GM12878 (cell line): ENCODE data around the gene SLC10A1. TPM values are rescaled to one million over a fixed set of nuclear protein-coding genes. Genes with fewer than 3 reads are reported as not detected.

ENCODE experiments used
- ATAC-seq: fragments of 200-7000 bp; cut with Tn5 transposase; 3 replicates; pipeline ENCODE4 v1.9.1; 2020; ENCODE audit warnings: mild to moderate bottlenecking, moderate library complexity
- BruUV-seq: library from RNA; stranded (reverse); fragments of 400-500 nt; replicated peaks from 2 replicates; lab custom pipeline; 2021; lab: Mats Ljungman, UMichigan
- CTCF ChIA-PET: fragments of 300-600 bp; sonication (Branson Sonifier 250); formaldehyde crosslinking; extraction: SDS; loops from one replicate; lab custom pipeline; 2021; ENCODE audit warnings: inconsistent platforms; lab: Yijun Ruan, JAX
- POLR2A ChIA-PET: fragments of 350-600 bp; formaldehyde crosslinking; extraction: SDS; loops from one replicate; lab custom pipeline; 2021; ENCODE audit warnings: inconsistent platforms; lab: Charles Lee
- RAD21 ChIA-PET: fragments of 300-600 bp; sonication (Branson Sonifier 250); formaldehyde crosslinking; loops from one replicate; lab custom pipeline; 2023; ENCODE audit warnings: antibody characterized with exemption; ENCODE audit not compliant: unreplicated experiment; lab: Charles Lee
- SMC1A ChIA-PET: fragments of 300-600 bp; sonication (Branson Sonifier 250); formaldehyde crosslinking; loops from one replicate; lab custom pipeline; 2023; ENCODE audit not compliant: unreplicated experiment, uncharacterized antibody; lab: Charles Lee
- DNase-seq: peaks from one replicate; pipeline ENCODE4 v3.0.0-alpha.2; 2011; ENCODE audit warnings: low read depth, low spot score
- FAIRE-seq: peaks from 3 replicates; lab custom pipeline; 2011; peaks lifted over from hg19 to GRCh38; lab: Jason Lieb, UNC
- H2AFZ ChIP-seq: 2 replicates; pipeline ENCODE4 v1.6.0; 2011; ENCODE audit warnings: low read depth, low read length, control low read depth; ENCODE audit not compliant: control insufficient read depth
- H3K27ac ChIP-seq: 2 replicates; pipeline ENCODE4 v1.5.1; 2011; ENCODE audit warnings: control low read depth; ENCODE audit not compliant: control insufficient read depth, insufficient read depth
- H3K27me3 ChIP-seq, 2 experiments: replicated peaks in 1 of 2; 2 replicates each; pipeline versions ENCODE4 v1.6.0 to v1.6.1; 2011; ENCODE audit warnings: low read length in 1 of 2; ENCODE audit not compliant: control insufficient read depth in 2 of 2, insufficient read depth in 2 of 2
- H3K36me3 ChIP-seq, 2 experiments: 2 replicates each; pipeline ENCODE4 v1.5.1; 2011; ENCODE audit warnings: low read length in 1 of 2; ENCODE audit not compliant: control insufficient read depth in 2 of 2, insufficient read depth in 2 of 2
- H3K4me1 ChIP-seq: 2 replicates; pipeline ENCODE4 v1.6.1; 2011; ENCODE audit warnings: mild to moderate bottlenecking, low read length, moderate library complexity, mixed read lengths; ENCODE audit not compliant: control insufficient read depth, insufficient read depth
- H3K4me2 ChIP-seq: 2 replicates; pipeline ENCODE4 v1.6.0; 2011; ENCODE audit warnings: control low read depth; ENCODE audit not compliant: control insufficient read depth, insufficient read depth
- H3K4me3 ChIP-seq: fragments of 200-600 bp; sonication (generic); 2 replicates; pipeline ENCODE4 v1.5.1; 2016
- H3K79me2 ChIP-seq: 2 replicates; pipeline ENCODE4 v1.6.0; 2011; ENCODE audit warnings: low read length; ENCODE audit not compliant: control insufficient read depth, insufficient read depth
- H3K9ac ChIP-seq: 2 replicates; pipeline ENCODE4 v1.8.0; 2011; ENCODE audit warnings: low read length, control low read depth, mixed read lengths; ENCODE audit not compliant: control insufficient read depth, insufficient read depth
- H3K9me3 ChIP-seq: replicated peaks from 3 replicates; pipeline ENCODE4 v1.5.1; 2011; ENCODE audit warnings: mild to moderate bottlenecking, low read length; ENCODE audit not compliant: control insufficient read depth, insufficient read depth
- H4K20me1 ChIP-seq: 2 replicates; pipeline ENCODE4 v1.6.0; 2011; ENCODE audit not compliant: control insufficient read depth, insufficient read depth
- ATF7 ChIP-seq: fragments of 450-650 bp; IDR thresholded peaks from 2 replicates; pipeline ENCODE4 v1.6.1; 2016; ENCODE audit warnings: low read depth, mild to moderate bottlenecking
- BMI1 ChIP-seq: fragments of 450-650 bp; IDR thresholded peaks from 2 replicates; pipeline ENCODE4 v1.6.1; 2016; ENCODE audit warnings: mild to moderate bottlenecking, moderate library complexity, borderline replicate concordance
- CBFB ChIP-seq: IDR thresholded peaks from 2 replicates; pipeline ENCODE4 v1.6.1; 2016; ENCODE audit warnings: antibody characterized with exemption, low read depth
- KAT2A ChIP-seq: conservative IDR thresholded peaks from 2 replicates; pipeline ENCODE4 v1.6.1; 2011; ENCODE audit warnings: low read depth, low read length; ENCODE audit not compliant: control insufficient read depth
- MYB ChIP-seq: fragments of 150-350 bp; IDR thresholded peaks from 2 replicates; pipeline ENCODE4 v1.6.1; 2014; ENCODE audit warnings: mild to moderate bottlenecking, low read depth, low read length, borderline replicate concordance
- MYC ChIP-seq: IDR thresholded peaks from 2 replicates; pipeline ENCODE4 v1.6.1; 2011; ENCODE audit warnings: mild to moderate bottlenecking, low read length, moderate library complexity, inconsistent platforms; ENCODE audit not compliant: insufficient read depth, insufficient replicate concordance, insufficient read length, severe bottlenecking
- PML ChIP-seq: IDR thresholded peaks from 2 replicates; pipeline ENCODE4 v1.6.1; 2012; ENCODE audit warnings: low read length, inconsistent platforms
- RBBP5 ChIP-seq: fragments of 200-600 bp; sonication (generic); conservative IDR thresholded peaks from 2 replicates; pipeline ENCODE4 v1.6.1; 2016
- SIN3A ChIP-seq: IDR thresholded peaks from 2 replicates; pipeline ENCODE4 v1.6.1; 2012; ENCODE audit warnings: low read depth, low read length, improper control_type of control experiment
- SMC3 ChIP-seq: IDR thresholded peaks from 2 replicates; pipeline ENCODE4 v1.6.1; 2011; ENCODE audit warnings: low read length, improper control_type of control experiment, borderline replicate concordance
- SRF ChIP-seq, 2 experiments: IDR thresholded peaks; 2 replicates each; pipeline ENCODE4 v1.6.1; 2011; ENCODE audit warnings: low read depth in 2 of 2, low read length in 2 of 2, mild to moderate bottlenecking in 1 of 2, moderate library complexity in 1 of 2
- ZBTB33 ChIP-seq: fragments of 450-650 bp; IDR thresholded peaks from 2 replicates; pipeline ENCODE4 v1.6.1; 2017; ENCODE audit warnings: mild to moderate bottlenecking
- WGBS: methylation state at CpG from one replicate; pipeline ENCODE4 v1.1.6; 2016; ENCODE audit warnings: low lambda C conversion rate; ENCODE audit not compliant: insufficient replicate concordance, insufficient coverage; ENCODE audit errors: missing lambda C conversion rate; 5-methylcytosine and 5-hydroxymethylcytosine counted together
- in situ Hi-C: fragments of 300-500 bp; cut with MboI; formaldehyde crosslinking; loops from 9 replicates; pipeline ENCODE4 v1.14.3; 2018; ENCODE audit warnings: mixed read lengths
- intact Hi-C: fragments of 100-400 bp; cut with micrococcal nuclease; formaldehyde crosslinking; loops from one replicate; pipeline ENCODE4 v1.14.2; 2022; ENCODE audit not compliant: unreplicated experiment
- polyA plus RNA-seq, 11 experiments: library from polyadenylated mRNA; depleted of rRNA in 4 of 11; unstranded in 6 of 11; stranded (reverse) in 5 of 11; fragments of >200 nt; fragmentation: Nextera tagmentation in 4 of 11; fragmentation: Illumina TruSeq in 1 of 11; extraction: Ambion mirVana in 4 of 11; extraction: Trizol in 1 of 11; gene quantifications; 1 replicate in 1 of 11; 2 replicates in 10 of 11; pipeline versions ENCODE4 v1.2.1 to v1.2.3, GENCODE V29; 2011 to 2016; ENCODE audit warnings: inconsistent platforms in 2 of 11, missing spikeins in 2 of 11, low read depth in 1 of 11
- total RNA-seq, 4 experiments: library from RNA; depleted of rRNA in 3 of 4; stranded (reverse); fragments of >200 nt in 3 of 4; fragmentation: Illumina TruSeq in 1 of 4; extraction: Trizol in 1 of 4; gene quantifications; 2 replicates each; pipeline versions ENCODE4 v1.2.1 to v1.2.3, GENCODE V29; 2013 to 2021
- TF ChIP-seq, protein P1 (sequence below): fragments of 450-650 bp; IDR thresholded peaks from 2 replicates; pipeline ENCODE4 v1.6.1; 2017; ENCODE audit warnings: mild to moderate bottlenecking, low read depth, inconsistent platforms; ENCODE audit not compliant: poor library complexity, severe bottlenecking

The SLC10A1 gene
- total and polyA plus RNA-seq, 10 of the 15 experiments (the other 5 are each of a cell fraction or from before 2014, with no cell fraction given): 0.15 to 0.16 TPM; not detected in 8

- Histone ChIP-seq H3K27me3 (no peaks in the 10 kb centered on the region), H3K36me3 (no peaks in the 10 kb centered on the region), H2AFZ (no peak overlapping the region), H3K79me2 (no peaks in the 10 kb centered on the region), H3K4me3 (no peak overlapping the region)
- in situ Hi-C loops (no loop called here), intact Hi-C loops (no loop called here)
- SMC1A ChIA-PET: no interaction called here
- 37% methylated on average over 3 of the region's 3 CpGs for WGBS
- no peak for ATAC-seq
- RAD21 ChIA-PET: no interaction called here
- no peak for TF ChIP-seq SMC3
- TF ChIP-seq BMI1: no peak
- TF ChIP-seq ZBTB33: no peak
- TF ChIP-seq SIN3A: no peak
- TF ChIP-seq KAT2A: no peak
- TF ChIP-seq, protein P1, sequence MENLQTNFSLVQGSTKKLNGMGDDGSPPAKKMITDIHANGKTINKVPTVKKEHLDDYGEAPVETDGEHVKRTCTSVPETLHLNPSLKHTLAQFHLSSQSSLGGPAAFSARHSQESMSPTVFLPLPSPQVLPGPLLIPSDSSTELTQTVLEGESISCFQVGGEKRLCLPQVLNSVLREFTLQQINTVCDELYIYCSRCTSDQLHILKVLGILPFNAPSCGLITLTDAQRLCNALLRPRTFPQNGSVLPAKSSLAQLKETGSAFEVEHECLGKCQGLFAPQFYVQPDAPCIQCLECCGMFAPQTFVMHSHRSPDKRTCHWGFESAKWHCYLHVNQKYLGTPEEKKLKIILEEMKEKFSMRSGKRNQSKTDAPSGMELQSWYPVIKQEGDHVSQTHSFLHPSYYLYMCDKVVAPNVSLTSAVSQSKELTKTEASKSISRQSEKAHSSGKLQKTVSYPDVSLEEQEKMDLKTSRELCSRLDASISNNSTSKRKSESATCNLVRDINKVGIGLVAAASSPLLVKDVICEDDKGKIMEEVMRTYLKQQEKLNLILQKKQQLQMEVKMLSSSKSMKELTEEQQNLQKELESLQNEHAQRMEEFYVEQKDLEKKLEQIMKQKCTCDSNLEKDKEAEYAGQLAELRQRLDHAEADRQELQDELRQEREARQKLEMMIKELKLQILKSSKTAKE: no peak
- TF ChIP-seq PML: no peak
- TF ChIP-seq SRF (IDR thresholded peaks at IDR 0.05; ENCODE audit: low read depth in 2 of 2, low read length in 2 of 2): no peak
- no peak for TF ChIP-seq MYC
- no peak for TF ChIP-seq MYB
- no peak for TF ChIP-seq CBFB
- no peak for TF ChIP-seq RBBP5
- no peak for TF ChIP-seq ATF7
- TF ChIP-seq, all 136 proteins: peak for 0
- Histone ChIP-seq H3K9me3 (no peaks in the 10 kb centered on the region), H4K20me1 (no peaks in the 10 kb centered on the region), H3K9ac (no peak overlapping the region), H3K4me2 (no peak overlapping the region), H3K27ac (no peak overlapping the region), H3K4me1 (no peaks in the 10 kb centered on the region)
- ChIA-PET POLR2A (no interaction called here), CTCF (no interaction called here)
- DNase-seq: no peak
- no peak for FAIRE-seq
- no TSS peak for BruUV-seq
Measured at GRCh38 chr14:69828354-69828753, 31.3 kb upstream of the SLC10A1 start.
